Measurements from ENCODE around the gene TDRD10.

DNA sequence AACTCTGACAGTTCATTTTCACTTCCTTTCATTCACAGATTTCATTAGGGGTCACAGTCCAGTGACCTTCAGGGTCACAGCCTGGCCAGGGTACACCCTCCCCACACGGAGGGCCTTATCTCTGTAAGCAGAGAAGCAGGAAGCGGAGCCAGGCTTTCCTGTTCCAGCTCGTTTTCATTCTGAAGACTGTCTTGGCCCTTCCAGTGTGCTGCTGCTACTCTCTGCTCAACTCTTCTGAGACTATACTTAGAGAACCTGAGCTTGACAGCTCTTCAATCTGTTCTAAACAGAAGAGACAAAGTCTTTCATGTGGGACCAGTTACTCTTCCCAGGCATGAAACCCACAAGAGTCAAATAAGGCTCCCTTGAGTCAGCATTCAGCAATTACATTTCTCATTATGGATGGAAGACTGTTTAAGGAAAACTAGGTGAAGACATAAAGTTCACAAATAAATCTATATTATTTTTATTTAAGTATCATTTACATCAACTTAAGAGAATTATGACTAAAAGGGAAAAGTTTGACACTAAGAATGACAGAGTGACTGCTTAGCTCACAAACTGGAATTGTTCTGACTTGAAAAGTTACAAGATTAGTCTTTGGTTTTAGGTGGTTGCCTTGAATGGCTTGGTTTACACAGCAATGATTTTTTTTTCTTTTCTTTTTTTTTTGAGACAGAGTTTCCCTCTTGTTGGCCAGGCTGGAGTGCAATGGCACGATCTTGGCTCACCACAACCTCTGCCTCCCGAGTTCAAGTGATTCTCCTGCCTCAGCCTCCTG lies 4.8 kb upstream of the TDRD10 start:
- TF ChIP-seq ZNF274 (IDR thresholded peaks at IDR 0.05; ENCODE audit: low read depth, low read length) (no peak), YY1 (IDR thresholded peaks at IDR 0.05; ENCODE audit: insufficient read depth, insufficient read length) (no peak), SUZ12 (IDR thresholded peaks at IDR 0.05; ENCODE audit: extremely low read depth, insufficient read depth, insufficient read length) (no peak)
